Stimulated activated CD4-positive, alpha-beta T cell treated with anti-CD3 and anti-CD28 coated beads, Interleukin-1b, Interleukin-23, amount 100 ng/mL, for 1 hour (primary cell): ENCODE data around the gene ZNF716.
"Not testable (repeated sequence)": the region's sequence is repeated elsewhere in the genome, so short reads cannot be mapped to it uniquely, and the experiment has no call there.

ENCODE experiments used
- DNase-seq, 2 donors: peaks; one replicate each; pipeline ENCODE4 v3.0.0-alpha.2; 2020; ENCODE audit warnings: low read depth in 2 of 2

ZNF716 gene

DNA sequence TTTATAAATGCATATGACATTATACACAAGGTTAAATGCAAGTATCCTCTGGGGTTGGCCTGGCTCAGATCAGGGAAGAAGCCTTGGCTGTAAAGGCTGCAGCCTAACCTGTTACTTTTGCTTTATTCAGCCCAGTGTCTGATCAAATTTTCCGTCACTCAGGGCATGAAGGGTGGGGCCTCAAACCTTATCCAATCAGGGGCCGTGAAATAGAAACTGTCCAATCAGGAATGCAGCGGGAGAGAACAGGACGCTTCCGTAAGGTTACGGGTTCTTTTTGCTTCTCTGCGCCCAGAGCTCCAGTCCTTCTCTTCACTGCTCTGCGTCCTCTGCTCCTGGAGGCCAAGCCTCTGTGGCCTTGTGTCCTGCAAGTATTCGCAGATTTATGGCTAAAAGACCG, at the start of gene ZNF716:
TSS of gene ZNF716 (plus strand) at position 274 of the 400 bp plus-strand sequence. CDS start at position 386, 112 bp downstream.
- DNase-seq: no peak

DNA sequence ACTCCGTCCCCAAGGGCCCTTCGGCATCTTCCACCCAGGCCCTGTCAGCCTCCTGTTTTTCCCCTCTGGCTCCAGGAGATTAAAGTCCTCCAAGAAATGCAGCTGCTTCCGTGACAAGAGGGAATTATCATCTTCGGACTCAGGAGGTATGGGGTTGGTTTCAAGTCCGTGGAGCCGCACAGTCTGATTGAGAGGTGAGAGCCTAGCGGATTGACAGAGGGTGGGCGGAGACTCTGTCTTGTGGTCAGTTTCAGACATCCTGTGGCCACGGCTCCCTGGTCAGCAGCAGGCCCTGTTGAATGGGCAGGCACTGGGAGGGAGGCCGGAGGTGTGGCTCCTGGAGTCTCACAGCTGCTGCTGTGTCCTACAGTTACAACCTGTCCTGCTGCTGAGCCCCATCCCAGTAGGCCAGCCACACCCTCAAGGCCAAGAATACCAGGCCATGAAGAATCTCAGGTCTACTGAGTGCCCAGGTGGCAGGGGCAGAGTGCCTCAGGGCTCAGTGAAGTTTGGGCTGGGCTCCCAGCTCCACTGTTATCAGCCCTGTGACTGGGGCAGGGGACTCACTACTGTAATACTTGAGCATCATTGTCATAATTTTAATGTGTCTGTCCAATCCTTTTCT, 49.3 kb upstream of the ZNF716 start:
- DNase-seq: no peak

DNA sequence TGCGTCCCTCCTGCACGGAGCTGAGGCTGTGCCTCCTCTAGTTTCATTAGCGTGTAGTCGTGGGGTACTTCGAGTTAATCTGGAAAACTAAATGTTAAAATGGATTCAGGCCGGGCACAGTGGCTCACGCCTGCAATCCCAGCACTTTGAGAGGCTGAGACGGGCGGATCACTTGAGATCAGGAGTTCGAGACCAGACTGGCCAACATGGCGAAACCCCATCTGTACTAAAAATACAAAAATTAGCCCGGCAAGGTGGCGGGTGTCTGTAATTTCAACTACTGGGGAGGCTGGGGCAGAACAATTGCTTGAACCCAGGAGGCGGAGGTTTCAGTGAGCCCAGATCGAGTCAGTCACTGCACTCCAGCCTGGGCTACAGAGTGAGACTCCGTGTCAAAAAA, 46.9 kb upstream of the ZNF716 start:
- DNase-seq: not testable (repeated sequence)

DNA sequence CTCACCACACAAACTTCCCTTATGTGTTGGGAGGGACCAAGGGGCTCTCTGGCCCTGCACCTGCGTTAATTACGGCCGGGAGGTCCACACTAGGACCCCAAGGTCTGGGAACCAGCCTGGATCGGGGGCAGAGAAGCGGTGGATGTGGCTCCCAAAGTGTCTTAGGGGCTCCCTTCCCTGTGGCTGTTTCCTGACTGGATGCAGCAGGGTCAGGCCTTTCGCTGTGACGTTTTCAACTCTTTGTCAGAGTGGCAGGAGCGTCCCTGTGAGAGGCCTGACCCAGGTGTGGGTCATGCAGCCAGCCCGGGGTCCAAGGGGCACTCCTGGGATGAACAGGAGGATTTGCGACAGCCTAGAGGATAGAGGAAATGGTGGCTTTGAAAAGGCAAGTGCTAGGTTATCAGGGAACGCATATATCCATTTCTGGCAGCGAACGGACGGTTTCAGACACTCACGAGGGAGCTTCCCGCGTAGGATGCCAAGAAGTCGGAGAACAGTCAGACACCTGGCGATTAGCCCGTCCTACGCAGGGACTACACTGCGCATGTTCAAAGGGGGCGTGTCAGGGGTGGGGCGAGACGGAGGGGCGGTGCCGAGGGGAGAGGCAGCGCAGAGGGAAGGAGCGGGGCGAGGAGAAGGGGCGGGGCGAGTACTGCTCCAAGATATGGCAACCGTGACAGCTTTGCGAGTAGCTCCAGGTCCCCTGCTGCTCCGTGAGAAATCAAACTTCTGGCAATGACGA, 46.2 kb upstream of the ZNF716 start:
- no peak for DNase-seq

DNA sequence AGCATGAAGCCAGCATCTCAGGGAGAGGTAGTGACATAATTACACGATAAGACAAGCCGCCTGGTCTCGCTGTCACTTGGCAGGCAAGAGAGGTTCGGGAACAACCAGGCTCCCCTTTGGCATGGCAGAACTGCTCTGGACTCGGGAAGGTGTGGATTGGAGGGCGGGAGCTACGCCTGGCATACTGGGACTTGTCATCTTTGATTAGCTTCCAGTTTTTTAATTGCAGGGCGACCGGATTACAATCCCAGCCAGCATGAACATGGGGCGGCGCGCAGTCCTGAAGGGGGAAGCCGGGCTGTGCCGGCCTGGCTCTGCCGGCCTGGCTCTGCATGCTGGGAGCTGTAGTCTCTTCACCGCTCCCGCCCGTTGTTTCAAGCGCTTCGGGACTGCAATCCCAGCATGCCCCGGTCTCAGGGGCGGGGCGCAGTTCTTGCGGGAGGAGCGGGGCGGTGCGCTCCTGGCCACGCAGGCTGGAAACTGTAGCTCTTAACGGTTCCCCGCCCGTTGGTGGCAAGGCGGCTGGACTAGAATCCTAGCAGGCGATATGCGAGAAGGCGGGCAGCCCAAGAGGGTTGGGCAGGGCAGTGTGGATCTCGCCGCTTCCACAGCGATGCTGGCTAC, 45.5 kb upstream of the ZNF716 start:
- no peak for DNase-seq

- DNase-seq: no peak
Measured at GRCh38 chr7:57404967-57405421, 45.0 kb upstream of the ZNF716 start.

GRCh38 chr7:57407125-57407524, 42.9 kb upstream of the ZNF716 start:
- DNase-seq: no peak

GRCh38 chr7:57412168-57412567, 37.8 kb upstream of the ZNF716 start:
- DNase-seq: no peak

GRCh38 chr7:57412618-57413017, 37.4 kb upstream of the ZNF716 start:
- no peak for DNase-seq

- no peak for DNase-seq
Measured at GRCh38 chr7:57413529-57414398, 36.2 kb upstream of the ZNF716 start.

DNA sequence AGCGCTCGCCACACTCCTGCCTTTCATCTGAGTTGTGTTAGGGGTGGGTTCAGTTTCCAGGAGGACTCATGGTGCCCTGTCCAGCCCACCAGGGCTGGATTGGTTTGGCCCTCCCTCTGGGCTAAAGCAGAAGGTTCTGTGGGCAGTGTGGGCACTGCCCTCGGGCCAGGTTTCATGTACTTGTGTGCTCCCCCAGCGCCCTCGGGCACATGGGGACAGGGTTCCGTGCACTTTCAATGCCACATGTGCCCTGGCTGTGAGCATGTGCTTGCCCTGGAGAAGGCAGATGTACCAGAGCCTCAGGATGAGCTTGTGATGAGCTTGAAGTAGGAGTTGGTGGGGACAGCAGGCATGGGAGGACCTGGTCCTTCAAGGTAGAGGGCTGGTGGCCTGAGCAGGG, 35.6 kb upstream of the ZNF716 start:
- DNase-seq: no peak

- DNase-seq: no peak
Measured at GRCh38 chr7:57414852-57415251, 35.1 kb upstream of the ZNF716 start.

DNA sequence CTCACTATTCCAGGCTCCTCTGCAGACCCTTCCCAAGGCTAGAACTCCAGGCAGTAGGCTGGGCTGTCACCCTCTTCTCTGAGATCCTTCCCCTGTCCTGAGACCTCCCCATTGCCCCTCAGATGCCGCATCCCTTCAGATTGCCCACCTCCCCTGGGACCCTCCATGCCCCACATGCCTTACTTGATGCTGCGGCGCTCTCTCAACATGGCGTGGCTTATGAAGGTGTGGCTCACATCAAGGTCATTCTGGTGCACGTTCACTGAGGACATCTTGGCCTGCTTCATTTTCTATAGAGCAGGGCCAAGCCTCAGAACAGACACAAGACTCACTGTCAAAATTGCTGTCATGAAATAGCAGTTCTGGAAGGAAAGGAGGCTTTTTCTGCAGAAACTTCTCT, 34.7 kb upstream of the ZNF716 start:
- DNase-seq: no peak

DNA sequence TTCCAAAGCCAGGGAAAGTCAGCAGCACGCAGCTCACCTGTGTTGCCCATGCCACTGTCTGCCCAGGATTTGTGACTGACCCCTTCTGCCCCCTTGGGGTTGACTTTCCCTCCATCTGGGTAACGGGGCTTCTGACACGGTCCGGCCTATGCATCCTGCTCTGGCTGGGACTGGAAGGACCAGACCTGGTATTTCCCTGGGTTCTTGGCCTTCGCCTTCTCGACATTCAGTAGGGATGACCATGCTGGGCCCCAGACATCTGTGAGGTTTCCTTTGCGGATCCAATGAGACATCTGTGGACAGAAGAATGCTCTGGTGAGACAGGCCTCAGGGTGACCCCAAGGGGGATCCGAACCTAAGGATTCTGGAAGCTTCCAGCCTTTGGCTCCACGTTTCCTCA, 34.2 kb upstream of the ZNF716 start:
- DNase-seq: no peak

- no peak for DNase-seq
Measured at GRCh38 chr7:57416601-57417358, 33.2 kb upstream of the ZNF716 start.

DNA sequence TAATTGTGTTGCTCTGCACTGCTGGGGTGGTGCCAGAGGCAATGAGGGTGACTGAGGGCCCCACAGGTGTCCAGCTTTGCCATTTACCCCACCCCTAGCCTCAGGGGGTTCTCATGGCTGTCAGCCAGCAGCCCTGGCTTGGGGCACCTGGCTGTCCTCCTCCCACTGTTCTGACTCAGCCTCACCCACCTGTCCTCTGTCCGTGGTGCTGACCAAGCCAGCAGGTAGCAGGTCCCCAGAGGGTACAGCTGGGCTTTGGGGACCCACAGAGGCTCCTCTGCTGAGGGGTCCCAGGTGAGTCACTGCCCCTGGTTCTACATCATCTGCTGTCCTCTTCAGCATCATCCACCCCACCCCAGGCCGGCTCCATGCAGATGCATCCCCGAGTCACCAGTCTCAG, 32.2 kb upstream of the ZNF716 start:
- no peak for DNase-seq

DNA sequence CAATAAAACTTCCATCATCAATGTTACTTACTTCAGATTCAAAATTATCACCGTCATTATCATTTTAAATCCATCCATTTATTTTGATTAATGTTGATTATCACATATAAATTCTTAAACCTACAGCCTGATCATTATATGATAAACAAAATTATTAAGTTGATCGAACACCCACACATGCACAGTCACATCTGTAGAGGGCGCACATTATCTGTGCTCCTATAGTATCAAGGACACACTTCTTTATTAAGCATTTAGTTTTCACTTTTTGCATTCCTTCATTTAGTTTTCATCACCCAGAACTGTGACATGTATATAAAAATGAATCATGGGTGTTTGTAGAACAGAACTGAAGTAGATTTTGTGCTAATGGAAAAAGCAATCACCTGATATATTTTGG, 26.2 kb upstream of the ZNF716 start:
- DNase-seq: no peak

GRCh38 chr7:57424515-57425238, 25.3 kb upstream of the ZNF716 start:
- no peak for DNase-seq

- no peak for DNase-seq
Measured at GRCh38 chr7:57425239-57425944, 24.6 kb upstream of the ZNF716 start.
